Non-pigmented ciliary epithelial cell (primary cell): ENCODE measurements around the gene ITPRIPL1.
A peak's percentile ranks its signal among the peaks of the same experiment; 100 is the strongest.
"Not testable (repeated sequence)": the region's sequence is repeated elsewhere in the genome, so short reads cannot be mapped to it uniquely, and the experiment has no call there.

Experiments
- DNase-seq: peaks from one replicate; pipeline ENCODE4 v3.0.0-alpha.2; 2010; ENCODE audit warnings: low read depth

ITPRIPL1 gene

GRCh38 chr2:96325041-96325883, at the start of gene ITPRIPL1:
Gene ITPRIPL1, plus strand, starts transcription at chr2:96325317. Its CDS starts 523 bp downstream, at chr2:96325840.
- no peak for DNase-seq

- DNase-seq = no peak
Measured at GRCh38 chr2:96276787-96277499, 48.2 kb upstream of the ITPRIPL1 start.

GRCh38 chr2:96287273-96287856, 37.8 kb upstream of the ITPRIPL1 start:
- no peak for DNase-seq

GRCh38 chr2:96291751-96292150, 33.4 kb upstream of the ITPRIPL1 start:
- DNase-seq = no peak

GRCh38 chr2:96294271-96294670, 30.8 kb upstream of the ITPRIPL1 start:
- not testable (repeated sequence) for DNase-seq

- DNase-seq = no peak
Measured at GRCh38 chr2:96296925-96297324, 28.2 kb upstream of the ITPRIPL1 start.

GRCh38 chr2:96301865-96302264, 23.3 kb upstream of the ITPRIPL1 start:
- DNase-seq = no peak

GRCh38 chr2:96304606-96305005, 20.5 kb upstream of the ITPRIPL1 start:
- no peak for DNase-seq

GRCh38 chr2:96305091-96305978, 19.8 kb upstream of the ITPRIPL1 start, which contains the start of gene SNRNP200:
Gene SNRNP200, minus strand, starts transcription at chr2:96305546. Its CDS starts 109 bp downstream, at chr2:96305437.
- peak; percentile 11 for DNase-seq

GRCh38 chr2:96305979-96306308, 19.2 kb upstream of the ITPRIPL1 start:
- no peak for DNase-seq

- DNase-seq = no peak
Measured at GRCh38 chr2:96306370-96306769, 18.7 kb upstream of the ITPRIPL1 start.

- no peak for DNase-seq
Measured at GRCh38 chr2:96308248-96308647, 16.9 kb upstream of the ITPRIPL1 start.

- no peak for DNase-seq
Measured at GRCh38 chr2:96315005-96315399, 10.1 kb upstream of the ITPRIPL1 start.

GRCh38 chr2:96315400-96316071, 9.6 kb upstream of the ITPRIPL1 start:
- DNase-seq = peak; percentile 46

- DNase-seq = no peak
Measured at GRCh38 chr2:96316999-96317398, 8.1 kb upstream of the ITPRIPL1 start.

- no peak for DNase-seq
Measured at GRCh38 chr2:96317584-96317997, 7.5 kb upstream of the ITPRIPL1 start.

GRCh38 chr2:96318723-96319122, 6.4 kb upstream of the ITPRIPL1 start:
- DNase-seq = no peak

- DNase-seq = no peak
Measured at GRCh38 chr2:96319396-96319795, 5.7 kb upstream of the ITPRIPL1 start.

GRCh38 chr2:96320326-96320725, 4.8 kb upstream of the ITPRIPL1 start:
- DNase-seq = no peak

- no peak for DNase-seq
Measured at GRCh38 chr2:96320728-96321622, 4.1 kb upstream of the ITPRIPL1 start.
